ENCODE data around the gene CSE1L.
A peak's percentile ranks its signal among the peaks of the same experiment; 100 is the strongest.
"Not testable (repeated sequence)": the region's sequence is repeated elsewhere in the genome, so short reads cannot be mapped to it uniquely, and the experiment has no call there.

Gene CSE1L

GRCh38 chr20:49122920-49123319 lies 76.8 kb downstream of the CSE1L start:
- peaks cover 75% of the 10 kb centered on the region for H3K36me3 Mint-ChIP-seq (ENCODE audit: low read depth)
- H3K4me3 Mint-ChIP-seq, result no peak overlapping the region
- no peak for TF ChIP-seq CTCF (IDR thresholded peaks at IDR 0.05; ENCODE audit: unreplicated experiment in 3 of 3)
- H3K27ac Mint-ChIP-seq, result no peak overlapping the region
- H3K4me1 Mint-ChIP-seq, result no peaks in the 10 kb centered on the region
- no peaks in the 10 kb centered on the region for H3K27me3 Mint-ChIP-seq (ENCODE audit: low read depth)
- H3K9me3 Mint-ChIP-seq, result no peaks in the 10 kb centered on the region

DNA sequence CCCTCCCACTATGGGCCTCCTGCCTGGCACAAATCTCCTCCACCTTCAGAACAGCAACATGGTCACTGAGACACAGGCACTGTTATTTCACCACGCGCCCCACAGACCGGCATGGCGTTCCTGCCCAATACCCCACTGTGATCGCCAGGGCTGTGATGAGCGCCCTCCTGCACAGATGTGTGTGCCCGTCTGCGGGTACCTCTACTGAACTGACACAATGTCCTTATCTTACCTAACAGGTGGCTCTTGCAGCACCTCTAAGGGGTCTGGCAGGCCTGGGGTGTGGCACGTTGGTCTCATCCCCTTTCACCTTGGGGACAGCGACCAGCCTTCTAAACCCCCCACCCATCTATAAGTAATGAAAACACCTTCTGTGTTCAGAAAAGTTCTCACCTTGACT lies 77.9 kb downstream of the CSE1L start:
- Mint-ChIP-seq H3K4me1 (no peaks in the 10 kb centered on the region), H3K27me3 (ENCODE audit: low read depth) (no peaks in the 10 kb centered on the region), H3K4me3 (no peak overlapping the region), H3K27ac (no peak overlapping the region), H3K9me3 (no peaks in the 10 kb centered on the region), H3K36me3 (ENCODE audit: low read depth) (peaks cover 68% of the 10 kb centered on the region)
- TF ChIP-seq CTCF (IDR thresholded peaks at IDR 0.05; ENCODE audit: unreplicated experiment in 3 of 3), result no peak

GRCh38 chr20:49132995-49133478 lies 86.9 kb downstream of the CSE1L start:
- H3K9me3 Mint-ChIP-seq, result no peaks in the 10 kb centered on the region
- H3K27me3 Mint-ChIP-seq (ENCODE audit: low read depth), result no peaks in the 10 kb centered on the region
- peak; percentile 45 to 70 (median 58) for TF ChIP-seq CTCF (IDR thresholded peaks at IDR 0.05; ENCODE audit: unreplicated experiment in 3 of 3)
- H3K36me3 Mint-ChIP-seq (ENCODE audit: low read depth), result peaks cover 41% of the 10 kb centered on the region
- peak overlapping the region; percentile 8 to 53 (median 40) for H3K27ac Mint-ChIP-seq
- H3K4me1 Mint-ChIP-seq, result peaks cover 7% of the 10 kb centered on the region
- H3K4me3 Mint-ChIP-seq, result no peak overlapping the region

GRCh38 chr20:49133571-49133970 lies 87.5 kb downstream of the CSE1L start:
- TF ChIP-seq CTCF (IDR thresholded peaks at IDR 0.05; ENCODE audit: unreplicated experiment in 3 of 3), result no peak
- H3K27me3 Mint-ChIP-seq (ENCODE audit: low read depth), result no peaks in the 10 kb centered on the region

DNA sequence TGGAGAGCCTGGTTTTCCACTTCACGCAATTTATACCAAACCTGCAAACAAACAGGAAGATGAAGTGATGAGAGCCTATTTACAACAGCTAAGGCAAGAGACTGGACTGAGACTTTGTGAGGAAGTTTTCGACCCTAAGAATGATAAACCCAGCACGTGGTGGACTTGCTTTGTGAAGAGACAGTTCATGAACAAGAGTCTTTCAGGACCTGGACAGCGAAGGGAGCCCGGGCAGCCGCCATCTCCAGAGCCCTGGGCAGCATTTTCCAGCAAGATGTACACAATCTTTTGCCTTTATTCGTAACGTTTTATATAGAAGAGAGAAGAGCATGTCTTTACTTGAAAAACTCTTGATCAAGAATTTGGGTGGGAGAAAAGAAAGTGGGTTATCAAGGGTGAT lies 88.7 kb downstream of the CSE1L start:
- H3K9me3 Mint-ChIP-seq, H3K27ac Mint-ChIP-seq, H3K4me3 Mint-ChIP-seq: not testable (repeated sequence)

More at GRCh38 chr20:49133571-49133970, 87.5 kb downstream of the CSE1L start:
- no peak overlapping the region for H3K4me3 Mint-ChIP-seq
- H3K9me3 Mint-ChIP-seq, result no peaks in the 10 kb centered on the region
- H3K36me3 Mint-ChIP-seq (ENCODE audit: low read depth), result peaks cover 42% of the 10 kb centered on the region
- peak overlapping the region in 2 of 3 experiments; percentile 5 to 53 for H3K27ac Mint-ChIP-seq
- peaks cover 7% of the 10 kb centered on the region for H3K4me1 Mint-ChIP-seq

DNA sequence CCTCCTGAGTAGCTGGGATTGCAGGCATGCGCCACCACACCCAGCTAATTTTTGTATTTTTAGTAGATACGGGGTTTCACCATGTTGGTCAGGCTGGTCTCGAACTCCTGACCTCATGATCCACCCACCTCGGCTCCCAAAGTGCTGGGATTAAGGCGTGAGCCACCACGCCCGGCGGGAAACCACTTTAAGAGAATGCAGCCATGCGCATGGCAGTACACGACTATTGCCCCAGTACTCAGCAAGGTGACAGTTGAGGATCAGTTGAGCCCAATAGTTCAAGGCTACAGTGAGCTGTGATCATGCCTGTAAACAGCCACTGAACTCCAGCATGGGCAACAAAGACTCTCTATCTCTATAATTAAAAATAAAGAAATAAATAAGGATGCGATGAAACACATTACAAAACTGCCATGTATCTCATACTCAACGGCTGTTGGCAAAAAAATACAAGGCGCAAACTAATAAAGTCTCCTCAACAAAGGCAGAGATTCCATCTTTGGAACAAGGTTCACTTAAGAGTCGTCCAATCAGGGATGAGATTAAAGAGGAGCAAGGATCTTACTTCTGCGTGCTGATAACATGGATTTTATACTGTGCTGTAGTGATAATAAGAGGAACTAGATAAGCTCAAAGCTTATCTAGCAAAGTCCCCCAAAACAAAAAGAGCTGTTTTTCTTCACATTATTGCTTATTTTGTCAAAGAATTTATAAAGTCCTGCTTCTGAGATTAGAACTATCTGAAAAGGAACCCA lies 90.9 kb downstream of the CSE1L start:
- H3K27me3 Mint-ChIP-seq (ENCODE audit: low read depth), result no peaks in the 10 kb centered on the region
- peaks cover 39% of the 10 kb centered on the region for H3K36me3 Mint-ChIP-seq (ENCODE audit: low read depth)
- peaks cover 7% of the 10 kb centered on the region for H3K4me1 Mint-ChIP-seq
- no peak for TF ChIP-seq CTCF (IDR thresholded peaks at IDR 0.05; ENCODE audit: unreplicated experiment in 3 of 3)
- H3K9me3 Mint-ChIP-seq, result no peaks in the 10 kb centered on the region
- H3K27ac Mint-ChIP-seq, result no peak overlapping the region
- H3K4me3 Mint-ChIP-seq, result no peak overlapping the region

More for the DNA sequence above, 88.7 kb downstream of the CSE1L start:
- not testable (repeated sequence) for H3K4me1 Mint-ChIP-seq; H3K27me3 Mint-ChIP-seq (ENCODE audit: low read depth)
- H3K36me3 Mint-ChIP-seq (ENCODE audit: low read depth), result peaks cover 50% of the 10 kb centered on the region
